SH-SY5Y (cell line): ENCODE data around the gene ASIP.

Experiments
- GATA2 ChIP-seq: IDR thresholded peaks from 2 replicates; pipeline ENCODE4 v1.6.1; 2011; ENCODE audit warnings: mild to moderate bottlenecking, low read depth, low read length
- GATA3 ChIP-seq: IDR thresholded peaks from 2 replicates; pipeline ENCODE4 v1.6.1; 2011; ENCODE audit warnings: low read depth, mild to moderate bottlenecking, low read length, moderate library complexity

DNA sequence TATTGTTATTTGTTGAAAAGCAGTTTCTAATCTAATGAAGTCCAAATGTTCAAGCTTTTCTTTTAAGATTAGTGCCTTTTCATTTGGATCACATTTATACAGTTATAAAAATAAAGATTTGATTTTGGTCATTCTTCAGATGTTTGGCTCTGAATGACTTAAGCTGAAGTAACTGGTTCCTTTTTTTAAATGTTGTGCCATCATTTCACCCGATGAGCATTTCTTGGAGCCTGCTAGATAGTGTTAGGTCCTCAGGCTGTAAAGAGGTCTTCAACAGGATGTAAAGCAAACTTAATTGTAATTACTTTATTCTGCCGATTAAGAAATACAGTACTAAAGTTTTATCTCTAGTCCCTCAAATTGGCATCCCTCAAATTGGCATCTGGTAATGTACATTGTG, 41.2 kb upstream of the ASIP start:
- no peak for TF ChIP-seq GATA3
- no peak for TF ChIP-seq GATA2
